Measurements from ENCODE around the gene RNU4-1. TPM values are rescaled to one million over a fixed set of nuclear protein-coding genes. Genes with fewer than 3 reads are reported as not detected.
A peak's percentile ranks its signal among the peaks of the same experiment; 100 is the strongest.

RNU4-1 gene
- total RNA-seq, 1 donor from 2014 or later, result 2,591 TPM

DNA sequence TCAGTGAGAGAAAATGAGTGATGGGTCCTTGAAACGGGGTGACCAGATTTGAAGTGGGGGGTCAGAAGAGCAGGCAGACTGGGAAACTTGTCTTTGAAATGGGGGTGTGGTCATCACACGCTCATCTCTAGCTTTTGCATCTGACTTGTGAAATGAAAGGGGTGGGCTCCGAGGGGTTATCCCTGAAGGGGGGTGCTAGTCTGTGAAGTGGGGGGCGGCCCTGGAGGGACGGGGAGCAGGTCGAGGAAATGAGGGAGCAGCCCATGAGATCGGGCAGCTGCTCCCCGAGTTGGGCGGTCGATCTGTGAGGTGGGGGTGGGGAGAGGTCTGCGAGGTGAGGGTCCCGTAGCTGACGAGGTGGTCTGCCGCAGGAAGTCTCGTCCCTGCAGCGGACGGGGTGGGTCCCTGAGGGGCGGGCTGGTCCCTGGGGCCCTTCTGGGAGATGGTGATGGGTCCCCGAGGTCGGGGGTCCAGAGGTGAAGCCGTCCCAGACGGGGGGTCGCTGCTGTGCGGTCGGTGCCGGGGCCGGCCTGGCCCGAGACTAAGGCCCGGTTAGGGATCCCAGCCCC, 28.0 kb downstream of the RNU4-1 start:
- FAIRE-seq, result no peak
- TF ChIP-seq EZH2 (IDR thresholded peaks at IDR 0.05; ENCODE audit: insufficient read depth, low read length), result no peak
- TF ChIP-seq, protein P1, sequence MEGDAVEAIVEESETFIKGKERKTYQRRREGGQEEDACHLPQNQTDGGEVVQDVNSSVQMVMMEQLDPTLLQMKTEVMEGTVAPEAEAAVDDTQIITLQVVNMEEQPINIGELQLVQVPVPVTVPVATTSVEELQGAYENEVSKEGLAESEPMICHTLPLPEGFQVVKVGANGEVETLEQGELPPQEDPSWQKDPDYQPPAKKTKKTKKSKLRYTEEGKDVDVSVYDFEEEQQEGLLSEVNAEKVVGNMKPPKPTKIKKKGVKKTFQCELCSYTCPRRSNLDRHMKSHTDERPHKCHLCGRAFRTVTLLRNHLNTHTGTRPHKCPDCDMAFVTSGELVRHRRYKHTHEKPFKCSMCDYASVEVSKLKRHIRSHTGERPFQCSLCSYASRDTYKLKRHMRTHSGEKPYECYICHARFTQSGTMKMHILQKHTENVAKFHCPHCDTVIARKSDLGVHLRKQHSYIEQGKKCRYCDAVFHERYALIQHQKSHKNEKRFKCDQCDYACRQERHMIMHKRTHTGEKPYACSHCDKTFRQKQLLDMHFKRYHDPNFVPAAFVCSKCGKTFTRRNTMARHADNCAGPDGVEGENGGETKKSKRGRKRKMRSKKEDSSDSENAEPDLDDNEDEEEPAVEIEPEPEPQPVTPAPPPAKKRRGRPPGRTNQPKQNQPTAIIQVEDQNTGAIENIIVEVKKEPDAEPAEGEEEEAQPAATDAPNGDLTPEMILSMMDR (IDR thresholded peaks at IDR 0.05; ENCODE audit: insufficient read depth, low read depth, low read length), result no peak
- no peaks in the 10 kb centered on the region for H3K27me3 Mint-ChIP-seq (ENCODE audit: low read depth, unreplicated experiment)

DNA sequence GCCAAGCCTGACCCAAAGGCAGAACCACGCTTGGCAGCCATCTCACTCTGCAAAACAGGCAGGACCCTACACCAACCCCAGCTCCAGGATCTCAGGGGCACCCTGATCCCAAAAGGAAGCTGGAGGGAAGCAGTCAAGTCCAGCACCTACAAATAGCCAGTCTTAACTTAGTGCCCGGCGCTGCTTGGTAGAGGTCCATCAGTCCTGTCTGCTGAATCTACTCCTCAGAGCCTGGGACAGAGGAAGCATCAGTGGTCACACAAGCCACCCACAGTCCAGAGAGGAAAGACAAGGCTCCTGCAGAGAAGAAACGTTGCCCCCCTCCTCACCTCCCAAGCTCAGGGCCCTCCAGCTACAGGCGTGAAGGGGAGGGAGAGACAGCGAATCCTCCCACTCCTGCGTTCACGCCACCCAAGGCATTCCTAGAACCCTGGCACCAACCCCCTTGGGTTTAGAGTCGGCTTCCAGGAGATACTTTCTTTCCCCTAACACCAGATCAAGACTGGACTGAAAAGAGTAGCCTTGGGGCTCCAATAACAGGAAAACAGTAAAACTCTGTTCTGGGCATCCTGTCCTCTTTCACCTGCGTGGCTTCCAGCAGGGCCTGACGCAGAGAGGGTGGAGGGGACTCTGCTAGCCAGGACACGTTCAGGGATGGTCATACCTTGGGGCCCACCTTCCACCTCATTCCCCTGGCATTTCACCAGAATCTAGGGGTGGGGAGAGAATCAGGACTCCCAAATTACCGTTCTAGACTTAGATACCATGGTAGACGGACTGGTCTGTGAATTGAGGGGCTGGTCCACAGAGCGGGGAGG, 28.7 kb downstream of the RNU4-1 start:
- Mint-ChIP-seq H3K27me3 (ENCODE audit: low read depth, unreplicated experiment) (no peaks in the 10 kb centered on the region), H3K27ac (ENCODE audit: unreplicated experiment) (peak overlapping the region; percentile 92), H3K4me1 (ENCODE audit: low read depth, unreplicated experiment) (peaks cover 34% of the 10 kb centered on the region), H3K4me3 (ENCODE audit: unreplicated experiment) (peak overlapping the region; percentile 97), H3K9me3 (ENCODE audit: unreplicated experiment) (no peaks in the 10 kb centered on the region), H3K36me3 (ENCODE audit: low read depth, unreplicated experiment) (peaks cover 14% of the 10 kb centered on the region)
- FAIRE-seq (no peak), DNase-seq (ENCODE audit: low read depth) (no peak)
- H2AFZ ChIP-seq (ENCODE audit: low read depth, low read length), result no peak overlapping the region
- peak overlapping the region; percentile 41 for H3K27ac ChIP-seq (ENCODE audit: low read depth, low read length)
- peak overlapping the region; percentile 88 for H3K9ac ChIP-seq (ENCODE audit: low read length)
- H3K36me3 ChIP-seq (ENCODE audit: insufficient read depth, low read length), result no peaks in the 10 kb centered on the region
- H4K20me1 ChIP-seq (ENCODE audit: insufficient read depth, low read length), result peaks cover 56% of the 10 kb centered on the region
- no peaks in the 10 kb centered on the region for H3K27me3 ChIP-seq (ENCODE audit: insufficient read depth, low read length)
- H3K4me2 ChIP-seq (ENCODE audit: low read length), result peak overlapping the region; percentile 100
- TF ChIP-seq EZH2 (IDR thresholded peaks at IDR 0.05; ENCODE audit: insufficient read depth, low read length), result no peak
- TF ChIP-seq, protein P1 (IDR thresholded peaks at IDR 0.05; ENCODE audit: insufficient read depth, low read depth, low read length), result no peak
- no peaks in the 10 kb centered on the region for H3K9me3 ChIP-seq (ENCODE audit: insufficient read depth, low read depth, low read length)
- peaks cover 34% of the 10 kb centered on the region for H3K4me1 ChIP-seq (ENCODE audit: insufficient read depth, low read length)
- peaks cover 62% of the 10 kb centered on the region for H3K79me2 ChIP-seq (ENCODE audit: insufficient read depth, low read length)
- peak overlapping the region; percentile 88 for H3K4me3 ChIP-seq (ENCODE audit: insufficient read depth, low read depth, low read length)

More for the DNA sequence above, 28.0 kb downstream of the RNU4-1 start:
- Histone ChIP-seq H4K20me1 (ENCODE audit: insufficient read depth, low read length) (peaks cover 49% of the 10 kb centered on the region), H3K27ac (ENCODE audit: low read depth, low read length) (peak overlapping the region; percentile 41), H3K79me2 (ENCODE audit: insufficient read depth, low read length) (peaks cover 55% of the 10 kb centered on the region), H3K9ac (ENCODE audit: low read length) (peak overlapping the region; percentile 88), H3K27me3 (ENCODE audit: insufficient read depth, low read length) (no peaks in the 10 kb centered on the region), H3K4me2 (ENCODE audit: low read length) (peak overlapping the region; percentile 100), H3K9me3 (ENCODE audit: insufficient read depth, low read depth, low read length) (no peaks in the 10 kb centered on the region), H3K4me1 (ENCODE audit: insufficient read depth, low read length) (peaks cover 34% of the 10 kb centered on the region), H3K36me3 (ENCODE audit: insufficient read depth, low read length) (no peaks in the 10 kb centered on the region), H3K4me3 (ENCODE audit: insufficient read depth, low read depth, low read length) (peak overlapping the region; percentile 88), H2AFZ (ENCODE audit: low read depth, low read length) (no peak overlapping the region)
- Mint-ChIP-seq H3K27ac (ENCODE audit: unreplicated experiment) (peak overlapping the region; percentile 92), H3K4me1 (ENCODE audit: low read depth, unreplicated experiment) (peaks cover 29% of the 10 kb centered on the region), H3K36me3 (ENCODE audit: low read depth, unreplicated experiment) (peaks cover 9% of the 10 kb centered on the region), H3K4me3 (ENCODE audit: unreplicated experiment) (peak overlapping the region; percentile 97), H3K9me3 (ENCODE audit: unreplicated experiment) (no peaks in the 10 kb centered on the region)
- DNase-seq (ENCODE audit: low read depth), result no peak
